GM18519 (cell line): ENCODE data around the gene FOXK2.

ENCODE experiments used
- ATAC-seq: cut with Tn5 transposase; IDR thresholded peaks from one replicate; pipeline ENCODE4 v1.9.1; 2021; ENCODE audit warnings: mild to moderate bottlenecking, moderate library complexity; ENCODE audit not compliant: unreplicated experiment, low FRiP score

The FOXK2 gene

DNA sequence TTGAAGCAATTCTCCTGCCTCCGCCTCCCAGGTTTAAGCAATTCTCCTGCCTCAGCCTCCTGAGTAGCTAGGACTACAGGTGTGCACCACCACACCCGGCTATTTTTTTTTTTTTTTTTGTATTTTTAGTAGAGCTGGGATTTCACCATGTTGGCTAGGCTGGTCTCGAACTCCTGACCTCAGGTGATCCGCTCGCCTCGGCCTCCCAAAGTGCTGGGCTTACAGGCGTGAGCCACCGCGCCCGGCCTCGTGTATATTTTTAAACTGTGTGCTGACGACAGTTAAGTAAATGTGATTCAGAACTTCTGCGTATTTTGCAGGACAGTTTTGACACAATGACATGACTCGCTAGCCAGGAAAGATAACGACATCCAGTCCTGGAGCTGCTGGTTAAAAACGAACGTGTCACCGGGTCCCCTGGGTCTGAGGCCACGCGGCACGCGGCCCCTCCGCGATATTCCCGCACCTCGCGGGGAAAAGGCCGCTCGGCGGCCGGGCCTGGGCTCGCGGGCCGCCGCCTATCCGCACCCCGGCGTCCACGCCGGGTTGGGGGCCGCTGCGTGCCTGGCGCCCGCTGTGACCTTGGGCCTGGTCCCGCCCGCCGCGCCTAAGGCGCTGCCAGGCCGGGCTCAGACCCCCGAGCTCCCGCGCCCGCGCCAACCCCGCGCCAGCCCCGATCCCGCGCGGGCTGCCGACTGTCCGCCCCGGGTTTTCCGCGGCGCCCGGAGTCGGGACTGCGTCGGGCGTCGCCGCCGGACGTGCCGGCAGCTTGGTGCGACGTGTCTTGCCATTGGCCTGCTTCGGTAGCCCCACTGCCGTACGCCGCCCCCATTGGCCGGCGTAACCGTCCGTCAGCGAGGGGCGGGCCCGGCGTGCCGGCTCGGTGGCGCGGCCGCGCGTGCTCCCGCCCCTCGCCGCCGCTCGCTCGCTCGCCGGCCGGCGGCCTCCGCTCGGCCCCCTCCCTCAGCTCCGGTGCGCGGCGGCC is at the start of gene FOXK2:
Gene FOXK2 (plus strand): TSS at position 907 of the 985 bp plus-strand sequence. CDS start 157 bp downstream, outside the sequence.
- ATAC-seq = peak; percentile 85

DNA sequence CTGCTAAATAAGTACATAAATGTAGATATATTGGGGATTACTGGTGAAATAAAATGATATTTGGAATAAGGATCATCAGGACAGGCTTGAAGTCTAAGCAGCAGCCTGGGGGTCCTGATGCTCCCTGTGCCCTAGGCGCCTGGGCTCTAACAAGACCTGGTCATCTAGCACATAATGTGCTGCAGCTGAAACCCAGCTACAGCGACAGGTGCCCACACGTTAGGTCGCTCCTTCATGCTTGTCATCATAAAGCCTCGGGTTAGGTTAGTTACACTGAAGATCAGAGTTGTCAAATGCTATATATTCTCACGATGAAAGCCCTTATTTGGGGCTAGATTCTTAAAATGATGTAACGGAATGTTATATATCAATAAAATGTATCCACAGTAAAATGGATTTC is 49.5 kb upstream of the FOXK2 start:
- no peak for ATAC-seq

DNA sequence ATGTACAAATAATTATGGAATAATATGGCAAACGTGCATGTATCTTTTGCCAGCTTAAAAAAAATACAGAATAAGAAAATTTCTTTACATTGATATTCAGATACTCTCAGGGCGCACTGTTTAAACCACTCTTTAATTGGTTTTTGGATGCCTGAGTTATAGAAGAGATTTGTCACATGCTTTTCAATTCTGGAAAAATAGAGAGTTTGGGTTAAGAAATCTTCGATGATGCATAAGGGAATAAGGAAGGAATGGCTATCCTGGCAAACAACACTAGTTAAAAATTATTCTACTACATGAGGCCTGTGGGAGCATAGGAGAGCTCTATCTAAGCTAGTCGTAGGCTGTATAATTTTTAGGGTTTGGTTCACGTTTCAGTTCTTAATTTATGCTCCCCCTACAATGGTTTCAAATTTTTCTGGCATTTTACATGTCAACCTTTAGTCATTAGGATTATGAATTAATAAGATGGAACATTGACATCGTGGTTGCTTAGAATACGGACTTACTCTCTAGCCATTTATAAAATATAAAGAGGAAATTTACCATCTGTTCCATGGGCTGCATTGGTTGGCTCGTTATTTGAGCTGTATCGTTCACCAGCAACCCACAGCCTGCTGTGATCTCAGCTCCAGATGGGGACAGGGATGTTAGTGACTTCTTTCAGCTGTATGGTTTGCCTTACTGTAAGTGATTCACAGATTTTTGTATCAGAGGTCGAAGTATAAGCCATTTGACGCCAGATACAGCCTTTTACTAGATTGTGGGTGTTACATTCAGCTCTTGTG is 45.1 kb upstream of the FOXK2 start:
- ATAC-seq = no peak

DNA sequence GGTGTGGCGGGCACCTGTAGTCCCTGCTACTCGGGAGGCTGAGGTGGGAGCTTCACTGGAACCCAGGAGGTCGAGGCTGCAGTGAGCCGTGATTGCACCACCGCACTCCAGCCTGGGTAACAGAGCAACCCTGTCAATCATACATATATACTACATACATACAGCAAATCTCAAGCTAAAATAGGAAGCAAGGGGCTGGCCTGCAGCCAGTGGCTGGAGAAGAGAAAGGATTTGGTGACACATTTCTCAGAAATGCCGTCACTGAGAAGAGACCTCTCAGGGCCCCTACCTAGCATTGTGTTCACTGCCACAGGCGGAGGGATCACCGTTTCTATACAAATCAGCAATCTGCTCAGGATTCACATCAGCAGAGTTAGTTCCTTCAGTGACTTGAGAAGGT is 44.1 kb upstream of the FOXK2 start:
- no peak for ATAC-seq

DNA sequence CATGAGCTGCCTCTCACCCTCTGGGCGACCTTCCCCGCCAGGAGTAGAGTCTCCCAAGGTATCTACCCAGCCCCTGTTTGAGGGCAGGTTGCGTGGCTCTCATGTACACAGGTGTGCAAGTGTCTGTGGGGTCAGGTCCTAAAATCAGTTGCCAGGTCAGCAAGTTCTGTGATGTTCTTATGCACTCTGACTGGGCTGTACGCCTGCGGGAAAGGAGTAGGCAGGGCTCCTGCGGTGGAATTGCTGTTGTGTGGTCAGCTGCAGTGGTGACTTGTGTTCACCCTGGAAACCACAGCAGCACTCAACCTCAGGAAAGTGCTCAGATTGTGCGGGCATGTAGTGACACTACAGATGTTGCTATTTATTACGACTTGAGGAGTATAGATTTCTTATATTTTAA is 41.6 kb upstream of the FOXK2 start:
- ATAC-seq = no peak

DNA sequence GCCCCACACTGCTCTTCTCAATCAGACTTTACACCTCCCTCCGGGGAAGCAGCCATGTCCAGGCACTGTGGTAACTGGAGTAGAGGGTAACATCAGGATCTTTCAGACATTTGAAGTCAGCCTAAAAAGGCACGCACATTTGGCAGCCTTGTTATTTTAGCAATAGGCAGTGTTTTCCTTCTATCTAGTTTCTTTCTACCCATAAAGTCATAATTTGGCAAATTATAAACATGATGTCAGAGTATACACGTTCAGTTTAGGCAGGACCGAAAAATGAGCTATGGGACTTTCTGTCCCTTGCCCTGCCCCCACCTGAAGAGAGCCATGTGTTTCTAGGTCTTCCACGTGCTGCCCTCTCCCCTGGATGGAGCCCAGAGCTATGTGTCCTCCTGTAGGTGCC is 39.9 kb upstream of the FOXK2 start:
- ATAC-seq = no peak

DNA sequence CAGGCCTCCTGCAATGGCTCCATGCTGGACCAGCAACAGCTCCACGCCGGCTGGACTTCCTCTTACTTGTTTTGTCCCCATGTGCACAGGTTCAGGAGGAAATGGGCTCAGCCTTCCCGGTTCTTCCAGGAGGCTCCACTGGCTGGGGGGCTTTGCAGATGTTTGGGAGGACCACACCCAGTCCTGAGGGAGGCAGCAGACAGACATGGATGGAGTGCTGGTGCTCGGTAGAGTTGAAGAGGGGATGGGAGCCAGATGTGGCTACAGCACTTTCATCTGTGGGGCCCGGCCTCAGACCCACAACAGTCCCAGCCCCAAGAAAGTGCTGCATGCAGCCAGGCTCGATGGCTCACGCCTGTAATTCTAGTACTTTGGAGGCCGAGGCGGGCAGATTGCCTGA is 39.2 kb upstream of the FOXK2 start:
- ATAC-seq = no peak

DNA sequence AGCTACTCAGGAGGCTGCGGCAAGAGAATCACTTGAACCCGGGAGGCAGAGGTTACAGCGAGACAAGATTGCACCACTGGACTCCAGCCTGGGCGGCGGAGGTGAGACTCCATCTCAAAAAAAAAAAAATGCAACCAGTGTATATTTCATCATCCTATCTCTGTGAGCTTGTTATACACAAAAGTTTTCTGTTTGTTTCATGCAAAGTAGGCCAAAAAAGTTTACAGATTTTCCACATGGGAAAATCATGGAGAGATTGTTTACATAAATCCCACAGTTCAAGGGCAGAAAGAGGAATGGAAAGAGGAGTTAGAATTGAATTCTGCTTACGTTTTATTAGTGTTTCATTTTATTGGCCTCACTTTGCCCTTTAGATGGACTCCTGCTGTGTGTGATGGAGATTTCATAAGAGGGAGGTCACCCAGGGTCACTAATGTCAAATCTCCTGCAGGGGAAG is 36.3 kb upstream of the FOXK2 start:
- no peak for ATAC-seq

DNA sequence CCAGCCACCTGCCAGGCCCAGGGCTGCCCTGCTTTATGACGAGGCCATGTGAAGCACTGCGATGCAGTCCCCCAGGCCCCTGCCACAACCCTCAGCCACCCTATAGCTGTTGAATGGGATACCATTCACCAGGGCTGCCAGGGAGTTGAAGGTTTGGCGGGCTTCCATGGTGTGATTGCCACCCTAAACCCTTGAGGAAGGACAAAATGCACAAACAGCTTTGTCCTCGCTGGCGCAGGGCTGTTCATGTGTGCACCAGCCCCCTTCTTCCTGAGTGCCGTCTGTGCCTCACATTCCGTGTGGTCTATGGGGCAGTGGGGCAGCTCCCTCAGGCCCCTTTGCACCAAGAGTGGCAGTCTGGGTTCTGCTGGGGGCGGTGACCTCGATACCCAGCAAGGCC is 35.7 kb upstream of the FOXK2 start:
- ATAC-seq = no peak

DNA sequence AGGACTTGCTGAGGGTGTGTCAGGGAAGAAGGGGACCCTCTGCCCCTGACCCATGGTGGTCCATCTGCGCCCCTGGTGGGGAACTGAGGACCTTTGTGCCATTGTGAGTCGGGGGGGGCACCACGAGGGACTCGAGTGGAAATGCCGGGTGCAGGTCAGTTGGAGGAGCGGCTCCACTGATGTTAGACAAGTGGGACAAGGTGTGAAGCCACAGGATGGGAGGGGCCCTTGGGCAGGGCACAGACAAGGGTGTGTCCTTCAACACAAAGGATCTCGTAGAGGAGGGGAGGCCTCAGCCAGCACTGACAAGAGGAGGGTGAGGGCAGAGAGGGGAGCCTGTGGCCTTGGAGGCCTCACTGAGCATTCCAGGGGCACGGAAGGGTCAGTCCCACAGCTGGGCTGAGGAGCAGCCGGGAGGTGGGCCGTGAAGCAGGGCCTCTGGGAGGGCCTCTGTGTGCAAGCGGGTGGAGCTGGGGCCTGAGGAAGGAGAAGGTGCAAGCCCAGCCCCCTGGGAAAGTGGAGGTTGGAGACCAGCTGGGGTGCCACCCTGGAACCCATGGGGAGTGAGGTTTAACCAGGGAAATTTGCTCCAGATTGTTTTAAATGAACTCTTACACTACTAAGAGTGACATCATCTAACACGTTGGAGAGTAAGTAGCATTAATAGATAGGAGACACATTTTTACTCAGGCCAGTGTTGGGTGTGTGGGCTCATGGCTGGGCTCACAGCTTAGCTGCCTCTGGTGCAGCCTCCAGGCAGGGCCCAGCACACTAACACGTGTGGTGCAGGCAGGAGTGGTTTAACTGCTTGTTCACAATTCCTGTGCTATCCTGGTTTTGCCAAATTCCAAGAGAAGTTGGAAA is 33.1 kb upstream of the FOXK2 start:
- ATAC-seq = no peak

DNA sequence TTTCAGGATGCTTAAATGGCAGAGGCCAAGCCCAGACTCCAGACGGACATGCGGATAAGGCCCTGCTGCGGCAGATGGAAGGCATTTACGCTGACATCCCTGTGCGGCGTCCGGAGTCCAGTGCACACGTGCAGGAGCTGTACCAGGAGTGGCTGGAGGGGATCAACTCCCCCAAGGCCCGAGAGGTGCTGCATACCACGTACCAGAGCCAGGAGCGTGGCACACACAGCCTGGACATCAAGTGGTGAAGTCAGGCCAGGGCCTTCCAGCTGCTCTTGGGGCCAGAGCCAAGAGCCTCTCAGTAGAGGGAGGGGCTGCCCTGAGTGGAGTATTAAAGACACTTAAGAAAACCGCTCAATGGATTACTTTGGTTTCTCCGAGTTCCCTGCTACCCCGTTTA is 31.6 kb upstream of the FOXK2 start:
- ATAC-seq = no peak

DNA sequence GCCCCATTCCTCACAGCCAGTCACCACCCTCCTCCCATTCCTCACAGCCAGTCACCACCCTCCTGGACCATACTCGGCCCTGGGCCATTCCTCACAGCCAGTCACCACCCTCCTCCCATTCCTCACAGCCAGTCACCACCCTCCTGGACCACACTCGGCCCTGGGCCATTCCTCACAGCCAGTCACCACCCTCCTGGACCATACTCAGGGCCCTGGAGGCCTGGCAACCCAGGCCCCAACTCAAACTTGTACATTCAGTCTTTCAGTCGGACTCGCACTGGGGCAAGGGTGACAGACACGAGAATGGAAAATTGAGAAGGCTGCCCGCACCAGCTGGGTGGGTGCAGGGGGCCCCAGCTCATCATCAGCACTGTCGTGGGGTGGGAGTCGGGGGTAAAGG is 30.4 kb upstream of the FOXK2 start:
- ATAC-seq = no peak

DNA sequence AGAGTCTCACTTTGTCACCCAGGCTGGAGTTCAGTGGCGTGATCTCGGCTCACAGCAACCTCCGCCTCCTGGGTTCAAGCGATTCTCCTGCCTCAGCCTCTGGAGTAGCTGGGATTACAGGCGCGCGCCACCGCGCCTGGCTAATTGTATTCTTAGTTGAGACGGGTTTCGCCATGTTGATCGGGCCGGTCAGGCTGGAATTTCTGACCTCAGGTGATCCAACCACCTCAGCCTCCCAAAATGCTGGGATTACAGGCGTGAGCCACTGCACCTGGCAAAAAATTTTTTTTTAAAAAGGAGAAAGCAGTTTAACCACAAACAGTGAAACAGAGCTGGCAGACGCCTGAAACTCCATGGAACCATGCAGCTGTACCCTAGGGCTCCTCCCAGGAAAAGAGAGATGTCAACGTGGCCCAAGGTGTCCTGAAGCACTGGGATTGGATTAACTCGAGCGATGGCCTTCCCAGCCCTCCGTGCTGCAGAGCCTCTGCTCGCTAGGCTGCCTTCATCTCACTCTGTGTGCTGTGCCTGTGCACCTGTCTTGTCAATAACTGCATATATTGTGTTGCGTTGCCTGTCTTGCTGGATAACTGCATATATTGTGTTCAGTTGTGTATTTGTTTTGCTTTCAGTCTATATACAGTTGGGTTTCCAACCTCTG is 29.6 kb upstream of the FOXK2 start:
- ATAC-seq = no peak

DNA sequence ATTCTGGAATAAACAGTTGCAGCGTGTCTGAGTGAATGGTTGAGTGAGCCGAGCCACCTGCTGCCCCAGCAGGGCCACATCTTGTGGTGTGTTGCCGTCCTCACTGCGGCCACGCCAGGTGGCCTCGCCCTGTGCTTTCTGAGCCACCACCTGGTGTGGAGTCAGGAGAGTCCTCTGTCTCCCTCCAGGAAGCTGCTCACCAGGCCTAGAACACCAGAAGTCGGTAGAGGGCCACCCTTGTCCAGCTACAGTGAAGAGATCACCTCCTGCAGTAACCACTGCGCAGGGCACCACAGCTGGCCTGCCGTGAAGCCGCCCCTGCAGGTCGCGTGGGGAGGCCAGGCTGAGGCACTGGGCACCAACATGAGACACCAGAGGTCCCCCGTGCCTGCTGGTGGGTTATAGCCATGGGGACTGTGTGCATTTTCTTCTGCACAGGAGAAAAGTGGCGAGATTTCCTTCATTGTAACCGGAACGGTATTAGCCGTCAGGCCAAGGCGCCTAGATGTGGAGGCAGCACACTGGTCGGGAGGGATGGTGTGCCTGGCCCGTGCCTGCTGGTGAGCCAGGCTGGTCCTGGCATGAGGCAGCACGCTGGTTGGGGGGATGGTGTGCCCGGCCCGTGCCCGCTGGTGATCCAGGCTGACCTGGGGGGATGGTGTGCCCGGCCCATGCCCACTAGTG is 28.9 kb upstream of the FOXK2 start:
- ATAC-seq = no peak

DNA sequence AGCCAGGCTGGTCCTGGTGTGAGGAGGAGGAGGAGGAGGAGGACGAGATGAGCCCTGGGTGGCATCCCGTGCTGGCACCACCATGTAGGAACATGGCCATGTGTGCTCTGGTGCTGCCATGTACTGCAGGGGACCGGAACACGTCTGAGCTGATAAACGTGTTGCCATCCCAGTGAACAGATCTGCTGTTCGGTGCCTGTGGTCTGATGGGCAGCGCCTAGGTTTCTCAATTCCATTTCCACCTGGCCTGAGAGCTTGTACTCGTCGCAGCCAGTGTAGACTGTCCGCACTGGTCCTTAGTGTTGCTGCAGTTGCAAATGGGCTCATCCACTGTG is 28.4 kb upstream of the FOXK2 start:
- no peak for ATAC-seq

DNA sequence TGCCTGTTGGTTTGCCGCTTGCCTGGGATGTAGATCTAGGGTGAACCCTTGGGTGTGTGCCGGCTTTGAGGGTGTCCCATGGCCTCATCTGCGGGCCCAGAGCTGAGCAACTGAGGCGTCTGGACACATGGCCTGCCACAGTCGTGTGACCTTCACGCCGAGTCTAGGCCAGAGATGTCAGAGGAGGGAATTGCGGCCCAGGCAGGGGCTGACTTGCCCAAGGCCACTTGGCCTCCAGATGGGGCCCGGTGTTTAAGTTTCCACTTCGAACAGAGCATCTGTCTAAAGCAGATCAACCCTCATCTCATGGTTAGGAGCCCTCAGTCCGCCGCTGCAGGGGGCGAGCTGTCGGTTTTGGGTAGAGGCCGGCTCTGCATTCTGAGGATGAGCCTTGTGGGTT is 28.0 kb upstream of the FOXK2 start:
- no peak for ATAC-seq

DNA sequence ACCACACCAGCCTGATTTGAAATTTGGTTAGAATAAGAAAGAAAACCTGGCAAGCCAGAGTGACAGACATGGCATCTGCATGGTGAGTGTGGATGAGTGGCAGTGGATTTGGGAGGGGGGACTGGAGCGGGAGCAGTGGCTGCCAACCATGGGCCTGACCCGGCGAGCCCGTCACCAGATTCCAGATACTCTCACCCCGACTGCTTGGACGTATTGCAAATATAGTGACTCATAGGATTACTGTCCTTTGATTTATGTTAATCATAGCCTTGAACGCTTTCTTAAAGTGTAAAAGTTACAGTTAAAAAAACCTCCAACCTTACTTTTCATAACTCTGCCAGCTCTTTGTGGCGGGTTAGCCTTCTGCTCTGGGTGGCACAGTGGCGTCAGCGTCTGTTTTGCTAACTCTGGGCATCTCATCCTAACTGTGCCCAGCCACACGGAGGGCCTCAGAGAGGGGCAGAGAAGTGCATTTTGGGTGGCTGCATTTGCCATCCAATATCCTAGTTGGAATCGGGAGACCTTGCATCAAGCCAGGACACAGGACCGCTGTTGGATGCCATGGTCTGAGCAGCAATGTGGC is 26.8 kb upstream of the FOXK2 start:
- ATAC-seq = no peak

DNA sequence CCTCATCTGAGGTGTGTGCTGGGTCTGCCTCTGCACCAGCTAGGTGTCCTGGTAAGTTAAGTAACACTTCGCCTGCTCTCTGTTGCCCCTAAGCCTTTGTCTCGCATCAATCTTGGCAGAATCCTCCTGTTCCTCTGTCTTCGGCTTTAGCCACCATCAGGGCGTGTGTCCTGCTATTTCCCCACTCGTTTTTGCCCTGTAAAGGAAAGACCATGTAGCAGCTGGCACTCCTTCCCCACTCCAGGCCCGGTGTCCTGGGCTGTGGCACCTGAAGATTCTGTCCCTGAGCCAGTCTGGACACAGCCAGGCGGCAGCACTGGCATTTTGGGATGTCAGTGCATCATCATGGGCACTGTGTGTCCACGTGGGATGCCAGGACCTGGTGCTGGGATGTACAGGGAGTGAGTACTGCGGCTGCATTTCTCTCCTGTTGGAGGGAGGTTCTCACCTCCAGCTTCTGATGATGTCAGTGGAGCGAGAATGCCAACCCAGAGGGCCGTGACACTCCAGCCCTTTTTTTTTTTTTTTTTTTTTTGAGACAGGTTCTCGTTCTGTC is 26.2 kb upstream of the FOXK2 start:
- ATAC-seq = no peak
